CD14-positive monocyte (primary cell): Measurements from ENCODE around the gene ME2. TPM values are rescaled to one million over a fixed set of nuclear protein-coding genes. Genes with fewer than 3 reads are reported as not detected.

Experiments
- DNase-seq, 3 donors: peaks; one replicate each; pipeline ENCODE4 v3.0.0-alpha.2; 2011 to 2022
- H2AFZ ChIP-seq: 2 replicates; pipeline ENCODE4 v1.6.0; 2012; ENCODE audit warnings: mild to moderate bottlenecking, low read depth, low read length, inconsistent platforms; ENCODE audit not compliant: insufficient read depth, poor library complexity, severe bottlenecking
- H3K27ac ChIP-seq, 2 donors: 1 replicate in 1 of 2; 2 replicates in 1 of 2; pipeline ENCODE4 v1.5.1; 2012 to 2013; ENCODE audit warnings: low read length in 2 of 2, control low read depth in 1 of 2, inconsistent platforms in 1 of 2, low read depth in 1 of 2, mild to moderate bottlenecking in 1 of 2
- H3K27me3 ChIP-seq, 2 donors: one replicate each; pipeline versions ENCODE4 v1.6.0 to v1.6.1; 2011 to 2013; ENCODE audit warnings: low read length in 2 of 2; ENCODE audit not compliant: control insufficient read depth in 2 of 2, insufficient read depth in 2 of 2
- H3K36me3 ChIP-seq, 2 donors: replicated peaks in 1 of 2; 1 replicate in 1 of 2; 2 replicates in 1 of 2; pipeline versions ENCODE4 v1.5.1 to v1.6.1; 2012 to 2013; ENCODE audit warnings: low read length in 2 of 2, control low read depth in 1 of 2, inconsistent platforms in 1 of 2, mild to moderate bottlenecking in 1 of 2; ENCODE audit not compliant: insufficient read depth in 2 of 2, control insufficient read depth in 1 of 2
- H3K4me1 ChIP-seq, 2 donors: 1 replicate in 1 of 2; 2 replicates in 1 of 2; pipeline versions ENCODE4 v1.5.1 to v1.6.1; 2012 to 2013; ENCODE audit warnings: low read length in 2 of 2, control low read depth in 1 of 2, inconsistent platforms in 1 of 2, mild to moderate bottlenecking in 1 of 2, moderate library complexity in 1 of 2; ENCODE audit not compliant: insufficient read depth in 2 of 2, control insufficient read depth in 1 of 2
- H3K4me2 ChIP-seq: replicated peaks from 2 replicates; pipeline ENCODE3; 2012; ENCODE audit warnings: low read length, moderate library complexity, mild to moderate bottlenecking; ENCODE audit not compliant: poor library complexity, severe bottlenecking; ENCODE audit errors: extremely low read depth
- H3K4me3 ChIP-seq, 3 experiments: fragments of 200-600 bp in 1 of 3; sonication (generic) in 1 of 3; replicated peaks in 1 of 3; 1 replicate in 2 of 3; 2 replicates in 1 of 3; pipeline ENCODE4 v1.5.1; 2011 to 2013; ENCODE audit warnings: low read length in 3 of 3, mild to moderate bottlenecking in 3 of 3, control low read depth in 2 of 3, low read depth in 2 of 3, inconsistent platforms in 1 of 3, moderate library complexity in 1 of 3
- H3K79me2 ChIP-seq: 2 replicates; pipeline ENCODE4 v1.6.0; 2012; ENCODE audit warnings: mild to moderate bottlenecking, control low read depth, inconsistent platforms, low read length, moderate library complexity; ENCODE audit not compliant: insufficient read depth
- H3K9ac ChIP-seq: 2 replicates; pipeline ENCODE4 v1.6.0; 2017; ENCODE audit warnings: low read length, mild to moderate bottlenecking; ENCODE audit not compliant: insufficient read depth, poor library complexity, severe bottlenecking
- H3K9me3 ChIP-seq, 2 donors: replicated peaks in 1 of 2; 1 replicate in 1 of 2; 2 replicates in 1 of 2; pipeline versions ENCODE4 v1.5.1 to v1.6.1; 2012 to 2013; ENCODE audit warnings: low read length in 2 of 2, control low read depth in 1 of 2; ENCODE audit not compliant: control insufficient read depth in 1 of 2, insufficient read depth in 1 of 2
- H4K20me1 ChIP-seq: 2 replicates; pipeline ENCODE4 v1.6.0; 2012; ENCODE audit warnings: mild to moderate bottlenecking, low read length, control low read depth, moderate library complexity; ENCODE audit not compliant: insufficient read depth
- H3K27ac Mint-ChIP-seq, 7 donors: one replicate each; pipeline ENCODE4 v1.8.0; 2020; ENCODE audit warnings: mild to moderate bottlenecking in 7 of 7, mixed read lengths in 7 of 7, moderate library complexity in 6 of 7, inconsistent platforms in 2 of 7
- H3K27me3 Mint-ChIP-seq, 3 donors: one replicate each; pipeline ENCODE4 v1.8.0; 2021 to 2022; ENCODE audit warnings: low read depth in 3 of 3, mild to moderate bottlenecking in 3 of 3, mixed read lengths in 3 of 3, moderate library complexity in 3 of 3, inconsistent platforms in 1 of 3
- H3K36me3 Mint-ChIP-seq, 2 donors: one replicate each; pipeline ENCODE4 v1.8.0; 2020; ENCODE audit warnings: mixed read lengths in 2 of 2, inconsistent platforms in 1 of 2, mild to moderate bottlenecking in 1 of 2
- H3K4me1 Mint-ChIP-seq: one replicate; pipeline ENCODE4 v1.8.0; 2020; ENCODE audit warnings: mild to moderate bottlenecking, mixed read lengths
- H3K4me3 Mint-ChIP-seq, 2 donors: one replicate each; pipeline ENCODE4 v1.8.0; 2020; ENCODE audit warnings: mild to moderate bottlenecking in 2 of 2, mixed read lengths in 2 of 2, moderate library complexity in 1 of 2
- H3K9me3 Mint-ChIP-seq, 7 donors: one replicate each; pipeline ENCODE4 v1.8.0; 2020 to 2022; ENCODE audit warnings: mixed read lengths in 7 of 7, mild to moderate bottlenecking in 6 of 7, moderate library complexity in 6 of 7, inconsistent platforms in 2 of 7
- CTCF ChIP-seq: fragments of 200-600 bp; IDR thresholded peaks from one replicate; pipeline ENCODE4 v1.8.0; 2022; ENCODE audit warnings: antibody characterized with exemption, mild to moderate bottlenecking
- WGBS: methylation state at CpG from one replicate; pipeline ENCODE4 v1.1.5; 2013; ENCODE audit warnings: missing lambda C conversion rate; ENCODE audit not compliant: insufficient coverage; 5-methylcytosine and 5-hydroxymethylcytosine counted together
- intact Hi-C, 2 donors: fragments of 100-400 bp; cut with micrococcal nuclease; formaldehyde crosslinking; loops; one replicate each; pipeline versions ENCODE4 v1.15.0 to v1.15.1; 2023
- polyA plus RNA-seq, 3 donors: library from polyadenylated mRNA; depleted of rRNA in 1 of 3; unstranded in 2 of 3; stranded (reverse) in 1 of 3; fragments of 300-500 nt in 2 of 3; fragments of >200 nt in 1 of 3; fragmentation: Illumina TruSeq in 2 of 3; gene quantifications; 1 replicate in 2 of 3; 2 replicates in 1 of 3; pipeline ENCODE4 v1.2.3, GENCODE V29; 2012 to 2021

The ME2 gene
- polyA plus RNA-seq, 3 donors: 48.7 to 93.8 (median 71.7) TPM

GRCh38 chr18:50839996-50840395, 38.9 kb upstream of the ME2 start:
- Histone ChIP-seq H4K20me1 (no peaks in the 10 kb centered on the region), H3K36me3 (no peaks in the 10 kb centered on the region), H3K9ac (no peak overlapping the region), H3K4me3 (no peak overlapping the region), H2AFZ (peak overlapping the region; percentile 9), H3K9me3 (no peaks in the 10 kb centered on the region), H3K27me3 (no peaks in the 10 kb centered on the region), H3K79me2 (no peaks in the 10 kb centered on the region), H3K27ac (no peak overlapping the region), H3K4me2 (no peak overlapping the region), H3K4me1 (peaks cover 17 to 21% of the 10 kb centered on the region in 2 donors)
- peaks cover 0 to 4% (median 1%) of the 10 kb centered on the region in 3 donors for H3K27me3 Mint-ChIP-seq
- no peaks in the 10 kb centered on the region for H3K9me3 Mint-ChIP-seq
- no peak overlapping the region for H3K27ac Mint-ChIP-seq
- H3K4me3 Mint-ChIP-seq: no peak overlapping the region
- no peaks in the 10 kb centered on the region for H3K36me3 Mint-ChIP-seq
- intact Hi-C loops: loop anchor here in 1 of 2 donors (5.0 kb wide), 1 partner anchor 37 kb away; the partner anchor contains the start of gene ME2
- no peak for TF ChIP-seq CTCF
- 100% methylated on average over 2 of the region's 3 CpGs for WGBS
- H3K4me1 Mint-ChIP-seq: peaks cover 18% of the 10 kb centered on the region
- no peak for DNase-seq

DNA sequence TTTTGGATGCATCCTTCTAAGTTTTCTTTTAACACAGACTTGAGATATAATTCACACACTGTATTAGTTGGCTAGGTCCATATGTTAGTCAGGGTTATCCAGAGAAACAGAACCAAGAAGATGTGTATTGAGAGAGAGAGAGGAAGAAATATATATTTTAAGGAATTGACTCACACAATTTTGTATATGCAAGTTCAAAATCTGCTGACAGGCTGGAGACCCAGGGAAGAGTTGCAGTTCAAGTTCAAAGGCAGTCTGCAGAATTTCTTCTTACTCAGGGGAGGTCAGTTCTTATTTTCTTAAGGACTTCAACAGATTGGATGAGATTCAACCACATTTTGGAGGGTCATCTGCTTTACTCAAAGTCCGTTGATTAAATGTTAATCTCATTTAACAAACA, 36.1 kb upstream of the ME2 start:
- Histone ChIP-seq H3K79me2 (no peaks in the 10 kb centered on the region), H3K4me1 (no peaks in the 10 kb centered on the region), H3K9me3 (no peaks in the 10 kb centered on the region), H2AFZ (no peak overlapping the region), H3K4me2 (no peak overlapping the region), H3K9ac (no peak overlapping the region), H4K20me1 (no peaks in the 10 kb centered on the region), H3K27ac (no peak overlapping the region), H3K27me3 (no peaks in the 10 kb centered on the region), H3K36me3 (no peaks in the 10 kb centered on the region), H3K4me3 (no peak overlapping the region)
- Mint-ChIP-seq H3K36me3 (no peaks in the 10 kb centered on the region), H3K9me3 (no peaks in the 10 kb centered on the region), H3K4me3 (no peak overlapping the region), H3K27ac (no peak overlapping the region), H3K27me3 (peaks cover 1 to 7% (median 2%) of the 10 kb centered on the region in 3 donors), H3K4me1 (peaks cover 6% of the 10 kb centered on the region)
- no peak for DNase-seq
- intact Hi-C loops: no loop called here
- TF ChIP-seq CTCF: no peak
- no CpG with 5 or more reads among the region's 1 CpG for WGBS
